ENCODE data around the gene OLFML2B. TPM values are rescaled to one million over a fixed set of nuclear protein-coding genes. Genes with fewer than 3 reads are reported as not detected.

The OLFML2B gene
- total RNA-seq, 1 experiment from 2014 or later, result 1.4 TPM

DNA sequence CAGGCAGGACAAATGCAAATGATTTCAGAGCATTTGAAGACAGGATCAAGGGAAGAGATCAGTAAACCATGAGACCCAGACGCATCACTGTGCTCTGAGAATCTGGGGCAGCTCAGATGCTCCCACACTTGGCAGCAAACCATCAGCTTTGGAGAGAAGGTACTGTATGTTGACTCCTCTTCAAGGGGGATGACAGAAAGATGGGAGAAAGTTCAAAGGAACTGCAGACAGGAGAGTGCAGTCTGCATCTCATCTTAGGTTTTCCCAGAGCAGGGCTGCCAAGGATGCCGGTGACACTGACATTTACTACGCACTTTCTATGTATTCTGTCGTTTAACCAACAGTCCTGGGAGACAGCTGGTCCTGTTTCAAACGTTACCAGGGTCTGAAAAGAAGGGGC lies 35.8 kb downstream of the OLFML2B start:
- no peaks in the 10 kb centered on the region for H3K4me1 Mint-ChIP-seq
- no peaks in the 10 kb centered on the region for H4K20me1 ChIP-seq (ENCODE audit: control insufficient read depth, insufficient read depth, insufficient read length)
- no peak overlapping the region for H2BK20ac ChIP-seq (ENCODE audit: low read depth, low read length, poor library complexity, severe bottlenecking)
- no peaks in the 10 kb centered on the region for H3K27me3 ChIP-seq (ENCODE audit: insufficient read depth, low read length)
- H2BK15ac ChIP-seq (ENCODE audit: low read depth, low read length), result no peak overlapping the region
- no peak overlapping the region for H2BK12ac ChIP-seq (ENCODE audit: insufficient read length, low read depth, low read length)
- no peak for DNase-seq
- H3K4me1 ChIP-seq (ENCODE audit: insufficient read depth, low read length), result no peaks in the 10 kb centered on the region
- TF ChIP-seq, protein P1, sequence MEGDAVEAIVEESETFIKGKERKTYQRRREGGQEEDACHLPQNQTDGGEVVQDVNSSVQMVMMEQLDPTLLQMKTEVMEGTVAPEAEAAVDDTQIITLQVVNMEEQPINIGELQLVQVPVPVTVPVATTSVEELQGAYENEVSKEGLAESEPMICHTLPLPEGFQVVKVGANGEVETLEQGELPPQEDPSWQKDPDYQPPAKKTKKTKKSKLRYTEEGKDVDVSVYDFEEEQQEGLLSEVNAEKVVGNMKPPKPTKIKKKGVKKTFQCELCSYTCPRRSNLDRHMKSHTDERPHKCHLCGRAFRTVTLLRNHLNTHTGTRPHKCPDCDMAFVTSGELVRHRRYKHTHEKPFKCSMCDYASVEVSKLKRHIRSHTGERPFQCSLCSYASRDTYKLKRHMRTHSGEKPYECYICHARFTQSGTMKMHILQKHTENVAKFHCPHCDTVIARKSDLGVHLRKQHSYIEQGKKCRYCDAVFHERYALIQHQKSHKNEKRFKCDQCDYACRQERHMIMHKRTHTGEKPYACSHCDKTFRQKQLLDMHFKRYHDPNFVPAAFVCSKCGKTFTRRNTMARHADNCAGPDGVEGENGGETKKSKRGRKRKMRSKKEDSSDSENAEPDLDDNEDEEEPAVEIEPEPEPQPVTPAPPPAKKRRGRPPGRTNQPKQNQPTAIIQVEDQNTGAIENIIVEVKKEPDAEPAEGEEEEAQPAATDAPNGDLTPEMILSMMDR (conservative IDR thresholded peaks at IDR 0.05), result no peak
- peaks cover 2 to 14% (median 7%) of the 10 kb centered on the region in 3 experiments; a peak in 5 of 7 replicates for H3K36me3 Mint-ChIP-seq (ENCODE audit: insufficient read depth in 1 of 3, low read depth in 3 of 3)
- no peak overlapping the region for H4K91ac ChIP-seq (ENCODE audit: insufficient read length, low read depth, low read length)
- no peak overlapping the region for H3K23ac ChIP-seq (ENCODE audit: insufficient read length, low read depth, low read length)
- no peak overlapping the region for H3K4me3 Mint-ChIP-seq
- no peak overlapping the region for H3K18ac ChIP-seq (ENCODE audit: insufficient read length, low read depth, low read length)
- H3K23me2 ChIP-seq (ENCODE audit: insufficient read length, low read depth, low read length, poor library complexity, severe bottlenecking), result no peaks in the 10 kb centered on the region
- no peak overlapping the region for H3K14ac ChIP-seq (ENCODE audit: insufficient read depth, low read length)
- no peak overlapping the region for H3K27ac ChIP-seq (ENCODE audit: insufficient read length, low read depth, low read length)
- no peak overlapping the region for H2AFZ ChIP-seq (ENCODE audit: low read length)
- no peak overlapping the region for H3K27ac Mint-ChIP-seq
- WGBS (ENCODE audit: extremely low coverage, insufficient read length, low lambda C conversion rate), result no CpG with 5 or more reads among the region's 5 CpGs
- H3K4ac ChIP-seq (ENCODE audit: low read depth, low read length), result no peak overlapping the region
- H3K9ac ChIP-seq (ENCODE audit: extremely low read depth, insufficient read length, low read length), result no peak overlapping the region
- H3K79me2 ChIP-seq (ENCODE audit: insufficient read depth, low read length), result no peaks in the 10 kb centered on the region
- no peak overlapping the region for H2BK5ac ChIP-seq (ENCODE audit: insufficient read length, low read length)
- peaks cover 10% of the 10 kb centered on the region for H3K9me3 ChIP-seq (ENCODE audit: control insufficient read depth, low read depth, low read length)
- peaks cover 7% of the 10 kb centered on the region for H3K27me3 Mint-ChIP-seq (ENCODE audit: low read depth)
- no peak overlapping the region for H3T11ph ChIP-seq (ENCODE audit: low read length)
- H4K8ac ChIP-seq (replicated peaks; ENCODE audit: insufficient read length, low read depth, low read length), result no peak overlapping the region
- H2BK120ac ChIP-seq (ENCODE audit: low read depth, low read length, poor library complexity, severe bottlenecking), result no peak overlapping the region
- peaks cover 11 to 14% of the 10 kb centered on the region in 2 experiments for H3K9me3 Mint-ChIP-seq
- H3K56ac ChIP-seq (ENCODE audit: insufficient read length, low read depth, low read length), result no peak overlapping the region
- no peaks in the 10 kb centered on the region for H3K79me1 ChIP-seq (ENCODE audit: insufficient read depth, low read depth, low read length, poor library complexity, severe bottlenecking)
- H4K5ac ChIP-seq (ENCODE audit: insufficient read length, low read depth, low read length), result no peak overlapping the region
- H3K4me2 ChIP-seq (ENCODE audit: insufficient read depth, insufficient read length, low read length), result no peak overlapping the region
- H2AK5ac ChIP-seq (ENCODE audit: insufficient read length, low read length), result no peak overlapping the region

Data from H9 (cell line).